Stimulated activated naive CD8-positive, alpha-beta T cell treated with anti-CD3 and anti-CD28 coated beads, Interleukin-15, Interleukin-2, amounts not matched to agents 100 U/mL and 50 U/mL, for 24 hours (primary cell): ENCODE data around the gene CDC42.

Source experiments
- ATAC-seq: fragments of 150-1000 bp; cut with Tn5 transposase; one replicate; pipeline ENCODE4 v1.10.0; 2021
- DNase-seq: peaks from one replicate; pipeline ENCODE4 v3.0.0; 2021

CDC42 gene

DNA sequence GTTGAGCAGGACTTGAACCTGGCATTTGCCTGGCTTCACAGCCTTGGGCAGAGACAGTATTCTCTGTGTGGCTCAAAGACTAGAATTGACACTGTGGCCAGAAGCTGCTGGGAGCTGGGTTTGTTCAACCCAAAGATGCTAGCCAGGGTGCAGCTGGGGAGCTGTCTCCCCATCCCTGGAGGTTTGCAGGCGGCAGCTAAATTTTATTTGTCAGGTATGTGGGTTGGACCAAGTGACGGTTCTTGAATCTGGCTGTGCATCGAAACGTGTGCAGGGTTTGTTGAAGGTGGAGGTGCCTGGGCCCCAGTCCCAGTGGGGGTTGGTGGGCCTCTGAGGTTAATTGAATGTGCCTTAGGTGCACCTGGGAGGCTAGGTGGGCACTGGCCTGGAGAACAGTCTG lies 78.6 kb downstream of the CDC42 start:
- no peak for DNase-seq

DNA sequence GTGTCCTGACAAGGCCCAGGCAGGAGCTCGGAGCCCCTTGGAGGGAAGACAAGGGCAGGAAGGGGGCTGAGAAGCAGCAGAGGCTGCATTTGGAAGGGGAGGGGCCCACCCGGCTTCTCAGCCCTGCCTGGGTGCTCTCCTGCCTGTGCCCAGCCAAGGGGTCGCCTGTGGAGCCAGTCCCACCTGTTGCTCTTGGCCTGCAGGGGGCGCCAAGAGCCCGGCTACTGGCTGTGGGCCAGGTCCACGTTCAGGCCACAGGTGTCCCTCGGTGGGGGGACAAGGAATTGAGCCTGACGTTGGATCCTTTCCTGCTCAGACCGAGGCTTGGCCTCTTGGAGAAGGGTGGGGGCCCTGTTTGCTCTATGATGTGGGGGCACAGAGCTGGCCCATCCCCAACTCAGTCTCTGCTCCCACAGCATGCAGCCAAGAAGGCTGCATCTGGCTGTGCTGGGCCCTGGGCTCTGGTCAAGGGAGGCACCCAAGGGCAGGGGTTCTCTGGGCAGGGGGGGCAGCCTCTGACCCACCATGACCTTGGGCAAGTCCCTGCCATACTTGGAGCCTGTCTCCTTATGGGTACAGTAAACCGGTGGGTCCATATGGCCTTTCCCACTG lies 79.5 kb downstream of the CDC42 start:
- peak; percentile 75 for DNase-seq
- ATAC-seq: peak; percentile 41

More for the DNA sequence above, 78.6 kb downstream of the CDC42 start:
- no peak for ATAC-seq

DNA sequence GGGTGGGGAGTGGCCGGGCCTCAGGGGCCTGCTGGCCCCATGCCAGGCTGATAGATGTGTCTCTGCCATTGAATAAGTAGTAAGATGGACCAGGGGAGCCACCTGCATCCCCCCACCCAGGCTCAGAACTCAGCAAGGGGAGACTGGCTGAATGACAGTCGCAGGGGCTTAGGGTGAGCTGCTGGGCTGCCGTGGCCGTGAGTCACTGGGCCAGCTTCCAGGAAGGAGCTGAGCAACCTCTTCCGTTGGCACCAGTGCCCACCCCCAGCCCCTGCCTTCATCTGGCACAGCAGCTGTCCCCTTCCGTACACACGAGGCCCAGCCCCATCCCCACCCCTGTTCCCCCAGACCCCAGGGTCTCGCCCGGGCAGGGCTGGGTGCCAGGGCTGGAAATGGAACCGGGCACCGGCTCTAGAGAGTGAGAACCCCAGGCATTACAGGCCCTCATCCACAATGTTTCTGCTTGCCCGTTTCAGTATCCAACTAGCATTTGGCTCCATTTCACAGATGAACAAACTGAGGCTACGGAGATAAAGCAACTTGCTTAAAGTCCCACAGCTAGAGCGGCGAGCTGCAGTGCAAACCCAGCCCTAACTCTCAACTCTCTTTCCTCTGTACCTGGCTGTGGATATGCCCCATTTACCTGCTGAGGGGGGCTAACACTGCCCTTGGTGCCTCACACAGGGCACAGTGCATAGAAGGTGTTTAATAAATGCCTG lies 80.2 kb downstream of the CDC42 start:
- DNase-seq: no peak
- ATAC-seq: no peak

DNA sequence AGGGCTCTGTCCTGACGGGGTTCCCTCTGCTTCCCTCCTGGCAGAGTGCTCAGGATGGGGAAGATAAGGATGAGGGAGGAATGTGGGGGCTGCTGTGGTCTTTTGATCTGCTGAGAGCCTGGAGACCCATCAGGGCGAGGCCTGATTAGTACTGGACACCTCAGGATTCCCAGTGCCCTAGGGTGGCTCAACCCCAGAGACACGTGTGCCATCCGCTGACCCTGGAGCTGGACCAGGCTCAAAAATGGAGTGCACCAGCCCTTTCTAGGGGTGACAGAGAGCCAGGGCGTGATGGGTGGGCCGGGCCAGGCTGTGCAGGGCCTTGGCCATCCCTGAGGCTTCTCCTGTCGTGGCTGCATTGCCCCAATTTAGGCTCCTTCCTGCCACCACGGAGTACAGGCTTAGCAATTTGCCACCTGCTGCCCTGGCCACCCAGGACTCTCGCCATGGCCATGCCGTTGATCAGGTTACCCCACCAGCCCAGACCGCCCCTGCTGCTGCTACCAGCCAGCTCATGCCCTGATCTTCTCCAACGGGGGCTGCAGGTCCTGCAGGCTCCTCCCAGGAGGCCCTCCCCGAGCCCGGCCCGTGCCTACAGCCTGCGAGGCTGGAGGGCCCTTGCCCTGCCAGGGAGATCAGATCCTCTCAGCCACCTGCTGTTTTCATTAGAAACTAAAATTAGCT lies 80.9 kb downstream of the CDC42 start:
- DNase-seq (no peak), ATAC-seq (no peak)

DNA sequence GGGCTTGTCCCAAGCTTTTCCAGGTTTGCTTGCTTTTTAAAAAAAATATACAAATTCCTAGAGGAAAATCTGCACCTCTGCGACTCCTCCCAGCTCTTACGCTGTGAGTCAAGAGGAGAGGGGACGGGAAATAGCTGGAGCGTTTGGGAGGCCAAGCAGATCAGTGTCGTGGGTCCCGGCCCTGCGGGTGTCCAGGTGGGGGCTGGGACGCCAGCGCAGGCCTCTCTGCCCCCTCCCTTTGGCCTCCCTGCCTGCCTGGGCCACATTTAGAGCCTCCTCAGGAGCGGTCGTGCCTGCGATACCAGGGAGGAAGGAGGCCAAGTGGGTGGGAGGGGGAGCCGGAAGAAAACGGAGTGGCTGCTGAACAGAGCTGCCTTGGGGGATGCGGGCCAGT lies 81.4 kb downstream of the CDC42 start:
- DNase-seq: no peak
- no peak for ATAC-seq

DNA sequence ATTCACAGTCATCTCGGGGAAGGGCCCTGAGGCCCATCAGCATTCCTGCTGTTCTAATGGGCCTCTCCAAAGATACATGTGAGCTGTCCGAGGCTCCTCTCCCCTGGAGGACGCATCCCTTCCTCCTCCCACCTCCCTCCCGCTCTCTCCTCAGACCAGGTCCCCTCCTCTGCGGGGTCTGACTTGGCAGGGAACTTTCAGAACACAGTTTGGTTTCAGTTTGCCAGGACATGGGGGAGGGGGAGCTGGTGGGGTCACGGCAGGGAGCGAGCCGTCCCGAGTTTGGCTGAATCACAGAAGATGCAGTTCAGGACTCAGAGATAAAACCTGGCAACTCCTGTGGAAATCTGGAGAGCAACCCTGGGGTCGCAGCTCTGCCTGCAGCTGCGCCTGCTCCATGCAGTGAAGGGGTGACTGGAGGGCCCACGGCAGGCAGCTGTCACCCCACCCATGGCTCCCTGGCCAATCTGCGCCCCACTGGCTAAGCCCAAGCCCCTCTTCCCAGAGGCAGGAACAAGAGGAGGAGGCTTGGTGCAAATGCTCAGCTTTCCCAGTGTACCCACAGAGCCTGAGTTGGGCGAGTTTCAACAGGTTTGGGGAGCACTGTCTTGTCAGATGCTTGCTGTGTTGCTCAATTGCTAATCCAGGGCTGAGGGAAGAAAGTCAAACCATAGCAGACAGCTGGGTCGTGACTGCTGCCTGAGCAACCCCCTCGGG lies 84.7 kb downstream of the CDC42 start:
- DNase-seq (no peak), ATAC-seq (no peak)

DNA sequence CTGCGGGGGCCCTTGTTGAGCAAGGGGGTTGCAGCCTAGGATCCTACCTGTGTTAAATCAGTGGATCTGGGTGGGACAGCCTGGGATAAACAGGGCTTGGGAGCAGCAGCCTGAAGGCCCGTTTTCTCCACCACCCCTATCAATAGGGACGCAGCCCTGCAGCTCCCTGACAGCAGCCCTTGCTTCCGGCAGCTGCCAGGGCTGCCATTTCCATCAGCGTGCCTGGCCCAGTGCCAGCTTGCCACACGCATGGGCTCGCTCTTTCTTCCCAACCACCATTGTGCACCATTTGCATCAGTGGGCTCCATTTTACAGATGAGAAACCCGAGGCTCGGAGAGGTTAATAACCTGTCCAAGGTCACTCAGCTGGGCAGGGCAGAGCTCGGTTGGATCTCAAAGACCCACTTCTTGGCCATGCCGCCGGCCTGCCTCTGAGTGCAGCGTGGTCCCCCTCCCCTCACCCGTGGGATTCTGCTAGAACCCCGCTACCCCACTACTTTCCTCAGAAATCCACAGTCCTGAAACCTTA lies 86.6 kb downstream of the CDC42 start:
- DNase-seq: no peak

DNA sequence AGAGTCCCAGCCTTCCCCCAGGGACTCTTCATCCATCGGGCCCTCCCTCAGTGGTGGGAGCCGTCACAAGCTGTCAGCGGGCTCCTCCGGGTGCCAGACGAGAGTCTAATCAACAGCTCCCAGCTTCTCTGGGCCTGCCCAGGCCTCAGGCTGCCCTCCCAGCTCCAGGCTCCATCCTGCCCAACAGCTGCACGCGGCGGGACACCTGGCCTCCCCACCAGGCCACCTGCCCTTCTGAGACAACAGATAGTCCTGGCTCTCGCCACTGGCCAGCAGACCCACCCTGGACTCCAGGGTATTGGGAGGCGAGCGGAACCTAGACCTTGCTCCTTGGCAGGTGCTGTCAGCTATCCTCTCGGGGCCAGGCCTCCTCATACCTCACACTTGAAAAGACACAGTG lies 87.3 kb downstream of the CDC42 start:
- ATAC-seq (no peak), DNase-seq (no peak)

More for the DNA sequence above, 86.6 kb downstream of the CDC42 start:
- ATAC-seq: no peak
